Measurements from ENCODE around the gene MIB2.

The MIB2 gene

DNA sequence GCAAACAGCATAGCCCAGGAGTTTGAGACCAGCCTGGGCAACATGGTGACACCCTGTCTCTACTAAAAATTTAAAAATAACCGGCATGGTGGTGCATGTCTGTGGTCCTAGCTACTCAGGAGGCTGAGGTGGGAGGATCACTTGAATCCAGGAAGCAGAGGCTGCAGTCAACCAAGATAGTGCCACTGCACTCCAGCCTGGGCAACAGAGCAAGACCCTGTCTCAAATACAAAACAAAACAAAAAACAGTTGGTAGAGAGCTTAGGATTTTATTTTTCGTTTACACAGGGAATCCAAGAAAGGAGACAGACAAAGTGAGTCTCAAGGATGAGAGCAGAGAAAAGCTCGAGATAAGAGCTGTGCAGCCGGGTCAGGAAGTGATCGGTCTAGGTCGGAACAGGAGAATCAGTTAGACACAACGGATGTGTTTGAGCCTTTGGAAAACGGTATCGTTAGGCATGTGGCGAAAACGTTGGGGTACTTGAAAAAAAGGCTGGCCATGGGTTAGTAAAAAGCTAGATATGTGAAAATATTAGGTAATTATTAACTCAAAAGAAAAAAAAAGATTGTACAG lies 1.7 kb upstream of the MIB2 start:
- TF ChIP-seq CTCF (IDR thresholded peaks at IDR 0.05; ENCODE audit: extremely low read depth, missing control alignments): no peak
- no peak for DNase-seq (ENCODE audit: low spot score)

DNA sequence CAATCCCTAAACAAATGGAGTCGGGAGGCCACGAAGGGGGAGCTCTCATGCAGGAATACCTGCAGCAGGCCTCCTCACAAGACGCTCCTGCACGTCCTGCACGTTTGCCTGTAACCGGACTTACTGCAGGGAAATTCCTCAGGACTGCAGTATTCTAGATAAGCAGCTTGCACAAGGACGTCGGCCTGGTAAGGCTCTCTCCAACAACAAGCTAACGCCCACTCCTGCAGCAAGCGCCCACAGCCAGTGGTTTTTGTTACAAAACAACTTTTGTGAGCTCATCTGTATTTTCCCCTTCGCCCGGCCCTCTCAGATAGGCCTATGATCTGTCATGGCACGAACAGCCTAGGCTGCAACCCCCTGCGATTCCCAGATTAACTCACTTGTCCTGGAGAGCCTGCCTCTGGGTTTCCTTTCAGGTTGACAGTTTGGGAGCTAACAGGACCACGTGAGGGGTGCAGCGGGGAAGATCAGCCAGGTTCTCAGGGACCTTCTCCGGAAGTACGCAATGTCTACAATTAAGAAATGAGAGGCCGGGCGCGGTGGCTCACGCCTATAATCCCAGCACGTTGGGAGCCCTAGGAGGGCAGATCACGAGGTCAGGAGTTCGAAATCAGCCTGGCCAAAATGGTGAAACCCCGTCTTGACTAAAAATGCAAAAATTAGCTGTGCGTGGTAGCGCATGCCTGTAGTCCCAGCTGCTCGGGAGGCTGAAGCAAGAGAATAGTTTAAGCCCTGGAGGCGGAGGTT lies 921 bp upstream of the MIB2 start:
- TF ChIP-seq CTCF (IDR thresholded peaks at IDR 0.05; ENCODE audit: extremely low read depth, missing control alignments): no peak
- DNase-seq (ENCODE audit: low spot score): no peak

DNA sequence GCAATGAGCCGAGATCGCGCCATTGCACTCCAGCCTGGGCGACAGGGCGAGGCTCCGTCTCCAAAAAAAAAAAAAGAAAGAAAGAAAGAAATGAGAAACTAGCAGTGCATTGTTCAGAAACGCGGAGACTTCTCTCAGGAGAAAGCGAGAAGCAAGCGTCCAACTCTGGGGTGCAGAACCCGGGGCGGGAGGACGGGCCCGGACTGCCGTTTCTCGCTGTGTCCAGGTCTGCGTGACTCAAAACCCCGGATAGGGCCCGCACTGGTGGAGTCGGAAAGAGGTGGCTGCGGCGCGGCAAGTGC lies 395 bp upstream of the MIB2 start:
- TF ChIP-seq CTCF (IDR thresholded peaks at IDR 0.05; ENCODE audit: extremely low read depth, missing control alignments): no peak
- no peak for DNase-seq (ENCODE audit: low spot score)

DNA sequence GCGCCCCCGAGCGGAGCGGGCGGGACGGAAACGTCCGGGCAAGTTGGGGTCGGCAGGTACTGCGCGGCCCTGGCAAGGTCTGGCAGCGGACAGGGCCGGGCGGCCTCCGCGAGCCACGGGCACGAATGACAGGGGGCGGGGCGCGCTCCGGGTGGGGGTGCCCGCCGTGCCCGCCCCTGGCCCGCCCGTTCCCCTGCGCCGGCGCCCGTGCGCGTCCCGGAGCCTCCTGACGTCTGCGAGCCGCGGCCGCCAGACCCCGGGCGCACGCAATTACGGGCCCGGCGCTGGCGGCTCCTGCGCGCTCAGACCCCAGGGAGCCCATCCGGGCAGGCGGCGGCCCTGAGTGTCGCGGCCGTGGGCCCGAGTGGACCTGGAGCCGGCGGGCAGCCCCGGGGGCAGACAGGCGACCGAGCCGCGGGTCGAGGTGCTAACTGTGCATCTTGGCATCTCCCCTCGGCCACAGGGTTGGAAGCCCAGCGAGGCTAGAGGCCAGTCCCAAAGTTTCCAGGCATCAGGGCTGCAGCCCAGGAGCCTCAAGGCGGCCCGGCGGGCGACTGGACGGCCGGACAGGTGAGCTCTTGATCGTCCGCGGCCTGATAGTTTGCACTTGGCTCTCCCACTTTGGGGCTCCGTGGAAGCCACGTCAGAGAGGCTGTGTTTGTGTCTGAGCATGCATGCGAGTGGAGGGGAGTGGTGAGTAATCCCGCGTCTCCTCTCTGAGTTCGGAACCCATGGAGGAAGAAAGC lies 918 bp downstream of the MIB2 start:
- TF ChIP-seq CTCF (IDR thresholded peaks at IDR 0.05; ENCODE audit: extremely low read depth, missing control alignments): no peak
- DNase-seq (ENCODE audit: low spot score): peak; percentile 84

DNA sequence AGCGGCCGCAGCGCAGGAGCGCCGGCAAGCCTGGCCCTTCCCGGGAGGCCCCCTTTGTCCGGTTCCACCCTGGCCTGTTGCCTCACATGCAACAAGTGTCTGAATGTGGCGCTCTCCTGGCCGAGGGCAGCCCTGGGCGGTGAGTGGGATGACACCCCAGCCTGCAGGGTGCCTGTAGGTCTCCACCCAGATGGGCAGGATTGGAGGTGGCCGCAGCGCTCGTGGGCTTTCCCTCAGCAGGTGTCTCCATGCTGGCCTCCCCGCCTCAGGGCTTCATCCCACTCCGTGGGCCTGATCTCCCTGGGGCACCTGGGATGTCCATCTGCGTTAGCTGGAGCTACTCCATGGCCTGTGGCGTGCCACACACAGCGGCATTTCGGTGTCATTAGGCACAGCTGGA lies 1.5 kb downstream of the MIB2 start:
- DNase-seq (ENCODE audit: low spot score): no peak
- no peak for TF ChIP-seq CTCF (IDR thresholded peaks at IDR 0.05; ENCODE audit: extremely low read depth, missing control alignments)

GRCh38 chr1:1617516-1617915 lies 2.2 kb downstream of the MIB2 start:
- DNase-seq (ENCODE audit: low spot score): no peak
- no peak for TF ChIP-seq CTCF (IDR thresholded peaks at IDR 0.05; ENCODE audit: extremely low read depth, missing control alignments)

DNA sequence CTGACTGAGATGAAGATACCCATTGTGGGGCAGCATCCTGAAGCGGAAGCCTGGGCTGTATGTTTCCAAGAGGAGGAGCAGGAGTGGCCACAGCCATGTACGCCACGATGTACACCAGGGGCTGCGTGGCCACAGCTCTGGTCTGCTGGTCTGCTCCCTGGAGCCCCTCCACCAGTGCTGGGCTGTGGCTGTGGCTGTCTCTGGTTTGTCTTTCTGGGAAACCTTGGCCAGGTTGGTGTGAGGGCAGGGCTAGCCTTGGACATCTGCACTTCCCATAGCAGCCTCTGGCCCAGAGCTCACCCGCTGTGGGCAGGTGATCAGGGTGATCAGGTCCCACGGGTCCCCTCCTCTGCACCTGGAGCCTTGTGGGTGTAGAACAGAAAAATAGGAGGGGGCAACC lies 2.6 kb downstream of the MIB2 start:
- DNase-seq (ENCODE audit: low spot score): no peak
- TF ChIP-seq CTCF (IDR thresholded peaks at IDR 0.05; ENCODE audit: extremely low read depth, missing control alignments): no peak
